ENCODE data around the gene PGA4.

Gene PGA4

GRCh38 chr11:61277186-61278000 is 55.2 kb downstream of the PGA4 start:
- in situ Hi-C loops (cut with MboI; ENCODE audit: low sequenced_read_pairs): no loop called here

GRCh38 chr11:61278001-61278470 is 55.9 kb downstream of the PGA4 start:
- in situ Hi-C loops (cut with MboI; ENCODE audit: low sequenced_read_pairs): no loop called here

- in situ Hi-C loops (cut with MboI; ENCODE audit: low sequenced_read_pairs): no loop called here
These were observed 58.0 kb downstream of the PGA4 start for GRCh38 chr11:61279934-61280659.

DNA sequence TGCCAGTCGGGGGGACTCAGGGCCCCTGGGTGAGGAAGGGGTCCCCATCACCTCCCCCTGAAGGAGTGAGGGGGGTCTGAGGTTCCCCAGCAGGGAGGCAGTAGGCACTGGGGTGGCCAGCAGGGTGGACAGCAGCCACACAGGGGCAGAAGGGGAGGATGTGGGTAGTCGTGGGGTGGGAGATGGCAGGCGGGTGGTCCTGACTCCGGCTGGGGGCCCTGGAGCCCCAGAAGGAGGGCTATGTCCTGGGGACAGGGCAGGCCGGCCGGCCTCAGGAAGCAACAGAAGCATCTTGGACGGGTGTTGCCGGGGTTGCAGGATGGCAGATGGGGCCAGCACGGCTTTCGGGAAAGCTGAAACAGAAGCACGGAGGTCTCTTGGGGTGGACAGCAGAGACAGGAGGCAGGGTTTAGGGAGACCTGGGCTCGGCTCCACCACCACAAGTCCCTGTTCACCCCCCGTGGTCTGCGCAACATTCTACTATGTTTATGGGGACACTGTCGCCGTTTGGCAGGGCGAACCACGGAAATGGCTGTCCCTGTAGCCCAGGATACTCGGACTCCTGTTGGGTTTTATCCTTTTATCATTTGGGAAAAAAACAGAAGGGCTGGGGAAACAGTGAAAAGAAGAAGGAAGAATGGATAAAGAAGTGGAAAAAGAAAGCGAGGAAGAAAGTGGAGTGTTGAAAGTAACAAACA is 58.9 kb downstream of the PGA4 start:
- in situ Hi-C loops (cut with MboI; ENCODE audit: low sequenced_read_pairs): no loop called here

Data from HL-60/S4 treated with retinoic acid at 250 ng/mL for 4 days and 3 days (cell line).